ENCODE results near the gene SGMS1.
"Not testable (repeated sequence)": the region's sequence is repeated elsewhere in the genome, so short reads cannot be mapped to it uniquely, and the experiment has no call there.

Gene SGMS1

DNA sequence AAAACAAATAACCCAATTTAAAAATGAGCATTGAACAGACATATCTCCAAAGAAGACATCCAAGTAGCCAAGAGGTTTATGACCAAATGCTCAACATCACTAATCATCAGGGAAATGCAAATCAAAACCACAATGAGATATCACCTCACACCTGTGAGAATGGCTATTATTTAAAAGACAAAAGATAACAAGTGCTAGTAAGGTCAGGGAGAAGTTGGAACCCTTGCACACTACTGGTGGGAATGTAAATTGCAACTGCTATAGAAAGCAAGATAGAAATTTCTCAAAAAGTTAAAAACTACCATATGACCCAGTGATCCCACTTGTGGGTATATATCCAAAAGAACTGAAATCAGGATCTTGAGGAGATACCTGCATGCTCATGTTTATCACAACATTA, 49.5 kb downstream of the SGMS1 start:
- no peaks in the 10 kb centered on the region for H3K36me3 ChIP-seq (ENCODE audit: control insufficient read depth, low read length)
- no peak overlapping the region for H3K27ac ChIP-seq (ENCODE audit: low read depth, low read length)
- H3K9me3 ChIP-seq (ENCODE audit: control insufficient read depth, insufficient read depth, low read length), result no peaks in the 10 kb centered on the region
- TF ChIP-seq EZH2phosphoT487 (IDR thresholded peaks at IDR 0.05; ENCODE audit: borderline replicate concordance, low read length), result no peak
- TF ChIP-seq, protein P1, sequence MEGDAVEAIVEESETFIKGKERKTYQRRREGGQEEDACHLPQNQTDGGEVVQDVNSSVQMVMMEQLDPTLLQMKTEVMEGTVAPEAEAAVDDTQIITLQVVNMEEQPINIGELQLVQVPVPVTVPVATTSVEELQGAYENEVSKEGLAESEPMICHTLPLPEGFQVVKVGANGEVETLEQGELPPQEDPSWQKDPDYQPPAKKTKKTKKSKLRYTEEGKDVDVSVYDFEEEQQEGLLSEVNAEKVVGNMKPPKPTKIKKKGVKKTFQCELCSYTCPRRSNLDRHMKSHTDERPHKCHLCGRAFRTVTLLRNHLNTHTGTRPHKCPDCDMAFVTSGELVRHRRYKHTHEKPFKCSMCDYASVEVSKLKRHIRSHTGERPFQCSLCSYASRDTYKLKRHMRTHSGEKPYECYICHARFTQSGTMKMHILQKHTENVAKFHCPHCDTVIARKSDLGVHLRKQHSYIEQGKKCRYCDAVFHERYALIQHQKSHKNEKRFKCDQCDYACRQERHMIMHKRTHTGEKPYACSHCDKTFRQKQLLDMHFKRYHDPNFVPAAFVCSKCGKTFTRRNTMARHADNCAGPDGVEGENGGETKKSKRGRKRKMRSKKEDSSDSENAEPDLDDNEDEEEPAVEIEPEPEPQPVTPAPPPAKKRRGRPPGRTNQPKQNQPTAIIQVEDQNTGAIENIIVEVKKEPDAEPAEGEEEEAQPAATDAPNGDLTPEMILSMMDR (IDR thresholded peaks at IDR 0.05; ENCODE audit: low read depth, low read length, poor library complexity, severe bottlenecking), result peak; percentile 20
- peaks cover 14% of the 10 kb centered on the region for H3K79me2 ChIP-seq (ENCODE audit: control insufficient read depth, low read length)
- peaks cover 9% of the 10 kb centered on the region; the same call in 1 of the 2 replicates for H4K20me1 ChIP-seq (ENCODE audit: control insufficient read depth, insufficient read depth, low read depth, low read length)
- no peaks in the 10 kb centered on the region for H3K9me2 ChIP-seq (replicated peaks; ENCODE audit: control insufficient read depth, low read length)
- no peak overlapping the region for H3K4me3 ChIP-seq (ENCODE audit: low read length)
- H3K4me2 ChIP-seq (ENCODE audit: low read length), result no peak overlapping the region
- H3F3A ChIP-seq (ENCODE audit: control insufficient read depth, insufficient read depth), result peaks cover 2% of the 10 kb centered on the region; the same call in 1 of the 2 replicates
- H3K4me1 ChIP-seq (ENCODE audit: control insufficient read depth, low read length), result peaks cover 21% of the 10 kb centered on the region
- no peaks in the 10 kb centered on the region for H3K27me3 ChIP-seq (ENCODE audit: control insufficient read depth, low read length)

DNA sequence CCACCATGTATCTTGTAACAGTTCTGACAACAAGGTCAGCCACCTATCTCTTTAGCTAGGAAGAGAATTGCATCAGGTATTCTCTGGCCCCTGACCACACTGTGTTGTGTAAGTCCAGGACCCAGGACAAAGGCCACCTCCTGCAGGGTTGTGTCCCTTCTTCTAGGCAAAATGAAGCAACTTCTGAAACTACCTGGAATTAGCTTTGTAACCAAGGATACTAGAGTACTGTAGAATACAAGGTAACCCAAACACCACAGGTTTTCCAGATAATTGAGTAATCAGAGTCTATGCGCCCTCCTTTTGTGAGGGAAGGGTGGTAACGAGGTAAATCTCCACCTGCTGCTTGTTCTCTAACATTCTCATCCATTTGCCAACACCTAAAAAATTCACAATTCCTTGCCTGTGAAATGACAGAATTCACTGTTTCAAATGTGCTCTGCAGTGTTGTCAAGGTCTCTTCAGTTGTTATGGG, 51.7 kb downstream of the SGMS1 start:
- no peak overlapping the region for H3K4me2 ChIP-seq (ENCODE audit: low read length)

DNA sequence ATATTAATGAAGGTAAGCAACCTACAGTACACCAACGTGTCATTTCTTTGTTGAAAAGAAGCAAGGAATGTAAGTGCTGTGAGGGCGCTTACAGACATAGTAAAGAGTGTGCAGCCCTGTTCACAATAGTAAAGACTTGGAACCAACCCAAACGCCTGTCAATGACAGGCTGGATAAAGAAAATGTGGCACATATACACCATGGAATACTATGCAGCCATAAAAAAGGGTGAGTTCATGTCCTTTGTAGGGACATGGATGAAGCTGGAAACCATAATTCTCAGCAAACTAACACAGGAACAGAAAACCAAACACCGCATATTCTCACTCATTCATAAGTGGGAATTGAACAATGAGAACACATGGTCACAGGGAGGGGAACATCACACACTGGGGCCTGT, 55.0 kb downstream of the SGMS1 start:
- not testable (repeated sequence) for H3K9me3 ChIP-seq (ENCODE audit: control insufficient read depth, insufficient read depth, low read length); H4K20me1 ChIP-seq (ENCODE audit: control insufficient read depth, insufficient read depth, low read depth, low read length); H3K4me1 ChIP-seq (ENCODE audit: control insufficient read depth, low read length); H3K27ac ChIP-seq (ENCODE audit: low read depth, low read length); H3K4me3 ChIP-seq (ENCODE audit: low read length); H3K4me2 ChIP-seq (ENCODE audit: low read length); H3K27me3 ChIP-seq (ENCODE audit: control insufficient read depth, low read length); H3K36me3 ChIP-seq (ENCODE audit: control insufficient read depth, low read length); H3F3A ChIP-seq (ENCODE audit: control insufficient read depth, insufficient read depth); H3K79me2 ChIP-seq (ENCODE audit: control insufficient read depth, low read length); H3K9me2 ChIP-seq (replicated peaks; ENCODE audit: control insufficient read depth, low read length)

More for the DNA sequence above, 51.7 kb downstream of the SGMS1 start:
- no peaks in the 10 kb centered on the region for H3K36me3 ChIP-seq (ENCODE audit: control insufficient read depth, low read length)
- no peaks in the 10 kb centered on the region for H3K27me3 ChIP-seq (ENCODE audit: control insufficient read depth, low read length)
- H3K4me1 ChIP-seq (ENCODE audit: control insufficient read depth, low read length), result peaks cover 10% of the 10 kb centered on the region
- TF ChIP-seq EZH2phosphoT487 (IDR thresholded peaks at IDR 0.05; ENCODE audit: borderline replicate concordance, low read length), result no peak
- TF ChIP-seq, protein P1 (IDR thresholded peaks at IDR 0.05; ENCODE audit: low read depth, low read length, poor library complexity, severe bottlenecking), result no peak
- peaks cover 9% of the 10 kb centered on the region; the same call in 1 of the 2 replicates for H4K20me1 ChIP-seq (ENCODE audit: control insufficient read depth, insufficient read depth, low read depth, low read length)
- H3F3A ChIP-seq (ENCODE audit: control insufficient read depth, insufficient read depth), result no peaks in the 10 kb centered on the region
- no peaks in the 10 kb centered on the region for H3K9me2 ChIP-seq (replicated peaks; ENCODE audit: control insufficient read depth, low read length)
- H3K9me3 ChIP-seq (ENCODE audit: control insufficient read depth, insufficient read depth, low read length), result no peaks in the 10 kb centered on the region
- peaks cover 14% of the 10 kb centered on the region for H3K79me2 ChIP-seq (ENCODE audit: control insufficient read depth, low read length)
- H3K4me3 ChIP-seq (ENCODE audit: low read length), result no peak overlapping the region
- no peak overlapping the region for H3K27ac ChIP-seq (ENCODE audit: low read depth, low read length)

DNA sequence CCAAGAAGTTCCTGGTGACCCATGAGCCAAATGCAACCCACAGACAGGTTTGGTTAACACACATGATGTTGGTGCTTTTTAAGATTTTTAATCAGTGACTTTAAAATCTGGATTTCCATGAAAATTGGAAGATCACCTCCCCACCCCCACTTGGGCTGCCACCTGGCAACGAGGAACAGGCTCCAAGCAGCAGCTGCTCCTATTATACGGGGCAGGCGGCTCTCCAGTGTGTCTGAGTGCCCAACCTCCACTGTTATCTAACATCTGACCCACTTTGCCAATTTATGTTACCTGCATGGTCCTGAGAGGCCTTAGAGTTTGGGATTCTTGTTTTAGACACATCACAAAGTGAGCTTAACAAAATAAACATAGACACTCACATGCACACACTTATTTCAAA, 56.4 kb downstream of the SGMS1 start:
- H3K79me2 ChIP-seq (ENCODE audit: control insufficient read depth, low read length), result peaks cover 4% of the 10 kb centered on the region; the same call in 1 of the 2 replicates
- H3K27ac ChIP-seq (ENCODE audit: low read depth, low read length), result no peak overlapping the region

More for the DNA sequence above, 56.4 kb downstream of the SGMS1 start:
- Histone ChIP-seq H3K9me2 (replicated peaks; ENCODE audit: control insufficient read depth, low read length) (no peaks in the 10 kb centered on the region), H3F3A (ENCODE audit: control insufficient read depth, insufficient read depth) (no peaks in the 10 kb centered on the region), H3K4me2 (ENCODE audit: low read length) (no peak overlapping the region), H4K20me1 (ENCODE audit: control insufficient read depth, insufficient read depth, low read depth, low read length) (no peaks in the 10 kb centered on the region), H3K36me3 (ENCODE audit: control insufficient read depth, low read length) (no peaks in the 10 kb centered on the region), H3K4me3 (ENCODE audit: low read length) (no peak overlapping the region), H3K4me1 (ENCODE audit: control insufficient read depth, low read length) (peaks cover 6% of the 10 kb centered on the region), H3K27me3 (ENCODE audit: control insufficient read depth, low read length) (no peaks in the 10 kb centered on the region), H3K9me3 (ENCODE audit: control insufficient read depth, insufficient read depth, low read length) (no peaks in the 10 kb centered on the region)
- no peak for TF ChIP-seq EZH2phosphoT487 (IDR thresholded peaks at IDR 0.05; ENCODE audit: borderline replicate concordance, low read length)
- TF ChIP-seq, protein P1 (IDR thresholded peaks at IDR 0.05; ENCODE audit: low read depth, low read length, poor library complexity, severe bottlenecking), result no peak

Data from DOHH2 (cell line).